Measurements from ENCODE around the gene DKK2.

Gene DKK2, protein sequence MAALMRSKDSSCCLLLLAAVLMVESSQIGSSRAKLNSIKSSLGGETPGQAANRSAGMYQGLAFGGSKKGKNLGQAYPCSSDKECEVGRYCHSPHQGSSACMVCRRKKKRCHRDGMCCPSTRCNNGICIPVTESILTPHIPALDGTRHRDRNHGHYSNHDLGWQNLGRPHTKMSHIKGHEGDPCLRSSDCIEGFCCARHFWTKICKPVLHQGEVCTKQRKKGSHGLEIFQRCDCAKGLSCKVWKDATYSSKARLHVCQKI

DNA sequence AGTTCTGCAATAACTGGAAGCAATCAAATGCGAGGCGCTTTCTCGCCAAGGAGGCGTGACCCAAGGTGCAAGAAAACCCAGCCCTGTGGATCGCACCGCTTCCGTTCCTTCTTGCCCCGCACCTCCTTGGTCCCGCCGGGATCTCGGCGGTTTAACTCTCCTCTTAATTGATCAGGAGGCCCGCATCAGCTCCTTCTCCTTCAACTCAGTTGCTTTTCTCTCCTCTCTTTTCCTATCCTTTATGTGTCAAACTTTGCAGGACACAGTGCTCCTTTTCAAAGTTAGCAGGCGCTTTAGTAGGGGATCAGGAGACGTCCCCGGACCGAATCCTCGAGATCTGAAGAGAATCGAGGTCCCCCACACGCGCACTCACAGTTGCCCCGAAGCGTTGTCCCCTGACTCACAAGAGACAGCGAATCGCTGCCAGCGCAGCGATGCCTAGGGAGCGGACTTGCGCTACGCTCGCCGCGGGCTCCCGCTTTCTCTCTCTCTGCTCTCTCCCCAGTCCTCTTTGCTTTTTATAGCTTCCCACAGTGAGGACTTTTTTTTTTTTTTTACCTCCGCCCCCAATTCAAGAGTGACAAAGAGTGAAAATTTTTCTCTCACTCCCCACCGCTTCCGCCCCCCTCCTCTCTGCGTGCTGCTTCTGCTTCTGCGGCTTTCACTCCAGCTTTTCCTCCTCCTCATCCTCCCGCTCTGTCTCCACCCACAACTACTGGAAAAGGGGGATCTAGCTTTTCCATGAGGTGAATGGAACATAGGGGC, at the start of gene DKK2:
DKK2 (minus strand) TSS at position 495 of the 765 bp plus-strand sequence. CDS start 722 bp downstream, outside the sequence.
- no peak for DNase-seq

DNA sequence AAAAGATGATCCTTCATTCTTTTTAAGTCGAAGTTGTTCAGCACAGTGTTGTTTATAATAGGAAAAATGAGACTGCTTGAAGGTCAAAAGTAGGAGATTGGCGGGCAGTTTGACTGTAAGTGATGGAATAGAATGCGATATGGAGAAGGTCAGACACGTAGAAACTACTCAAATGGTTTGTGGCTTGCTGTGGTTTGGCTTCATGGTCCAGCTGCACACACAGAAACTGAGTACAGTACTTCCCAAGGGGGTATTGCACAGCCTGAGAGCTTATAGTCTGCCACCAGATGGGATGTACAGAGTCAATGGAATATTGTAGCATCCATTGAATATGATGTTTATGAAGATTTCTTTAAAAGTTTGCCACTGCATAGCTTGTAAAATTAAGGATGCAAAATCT, 41.1 kb upstream of the DKK2 start:
- no peak for DNase-seq

GRCh38 chr4:107072836-107073736, 37.0 kb upstream of the DKK2 start:
- DNase-seq: no peak

- DNase-seq: no peak
These were observed 35.0 kb upstream of the DKK2 start for GRCh38 chr4:107071108-107071507.

DNA sequence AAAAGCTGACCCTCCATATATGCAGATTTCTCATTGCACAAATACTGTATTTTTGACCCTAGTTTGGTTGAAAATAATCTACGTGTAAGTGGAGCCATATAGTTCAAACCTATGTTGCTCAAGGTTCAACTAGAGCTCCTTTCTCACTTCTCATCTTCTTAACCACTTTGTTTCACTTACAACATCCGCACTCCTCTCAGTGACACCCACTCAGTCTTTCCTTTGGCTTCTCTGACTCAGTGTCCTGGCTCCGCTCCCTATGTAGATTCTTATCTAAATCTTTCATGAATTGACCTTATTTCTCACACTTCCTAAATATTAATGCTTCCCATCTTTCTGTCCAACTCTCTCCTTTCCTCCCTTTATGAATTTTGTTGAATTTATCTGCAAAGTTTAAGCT, 32.9 kb upstream of the DKK2 start:
- no peak for DNase-seq

- no peak for DNase-seq
These were observed 32.0 kb upstream of the DKK2 start for GRCh38 chr4:107068116-107068515.

DNA sequence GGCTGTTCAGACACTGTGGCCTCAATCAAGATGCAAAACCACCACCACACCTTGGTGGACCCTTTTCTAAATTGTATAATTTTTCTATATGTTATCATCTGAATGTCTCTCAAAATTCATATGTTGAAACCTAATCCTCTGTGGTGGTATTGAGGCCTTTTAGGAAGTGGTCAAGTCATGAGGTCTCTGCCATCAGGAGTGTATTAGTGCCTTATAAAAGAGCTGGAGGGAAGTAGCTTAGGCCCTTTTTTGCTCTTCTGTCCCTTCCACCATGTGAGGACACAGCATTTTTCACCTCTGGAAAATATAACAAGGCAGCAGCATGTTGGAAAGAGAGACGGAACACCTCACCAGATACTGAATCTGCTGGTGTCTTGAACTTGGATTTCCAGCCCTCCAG, 30.5 kb upstream of the DKK2 start:
- no peak for DNase-seq

DNA sequence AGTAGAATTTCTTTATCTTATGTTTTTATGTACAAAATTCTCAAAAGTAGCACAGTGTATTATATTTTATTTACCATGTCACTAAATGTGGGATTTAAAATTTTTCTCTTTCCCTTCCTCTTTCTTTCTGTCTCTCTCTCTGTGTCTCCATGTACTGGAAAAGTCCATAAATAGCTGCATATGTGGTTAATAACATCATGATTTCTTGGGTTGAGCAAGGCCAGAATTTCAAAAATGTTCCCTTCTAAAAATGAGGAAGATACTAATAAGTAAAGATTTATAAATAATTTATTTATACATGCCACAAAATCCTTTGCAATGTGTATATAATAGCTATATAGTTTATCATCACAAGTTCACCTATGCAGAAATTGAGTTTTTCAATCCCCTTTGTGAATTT, 29.1 kb upstream of the DKK2 start:
- DNase-seq: no peak

GRCh38 chr4:107060388-107060787, 24.3 kb upstream of the DKK2 start:
- no peak for DNase-seq

- DNase-seq: no peak
These were observed 22.7 kb upstream of the DKK2 start for GRCh38 chr4:107058828-107059227.

- DNase-seq: no peak
These were observed 14.5 kb upstream of the DKK2 start for GRCh38 chr4:107050525-107051135.

GRCh38 chr4:107046261-107046660, 10.1 kb upstream of the DKK2 start:
- no peak for DNase-seq

DNA sequence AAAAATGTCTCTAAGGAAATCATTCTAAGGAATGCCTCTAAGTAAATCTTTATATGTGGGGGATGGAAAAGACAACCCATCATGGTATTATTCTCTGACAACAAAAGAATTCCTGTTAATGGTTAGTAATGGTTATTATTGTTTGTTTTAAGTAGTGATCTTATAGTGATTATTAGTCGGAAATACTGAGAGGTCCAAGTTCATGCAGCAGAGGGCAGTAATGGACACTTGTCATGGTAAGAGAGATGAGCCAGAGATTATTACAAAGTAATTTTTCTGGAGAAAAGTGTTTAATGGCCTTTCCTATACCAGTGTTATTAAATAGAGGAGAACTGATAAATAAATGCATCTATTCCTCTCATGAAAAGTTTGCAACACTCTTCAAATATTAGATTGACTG, 8.1 kb upstream of the DKK2 start:
- DNase-seq: no peak

DNA sequence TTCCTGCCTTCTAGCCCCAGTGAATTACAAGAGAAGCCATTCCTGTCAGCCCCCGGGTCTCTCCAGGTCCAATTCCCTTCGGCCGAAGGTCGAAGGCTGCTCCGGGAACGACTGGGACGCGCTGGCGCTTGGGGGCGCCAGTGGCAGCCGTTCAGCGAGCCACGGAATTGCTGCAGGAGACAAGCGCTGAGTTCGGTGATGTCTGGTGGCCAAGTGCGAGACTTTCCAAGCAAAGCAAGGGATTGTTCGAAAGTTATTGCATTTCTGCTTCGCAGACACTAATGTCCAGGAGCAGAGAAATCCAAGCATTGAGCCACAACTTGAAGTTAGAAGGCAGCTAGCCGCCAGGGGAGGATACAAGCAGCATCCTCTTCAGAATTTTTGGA, 1.1 kb upstream of the DKK2 start:
- no peak for DNase-seq

DNA sequence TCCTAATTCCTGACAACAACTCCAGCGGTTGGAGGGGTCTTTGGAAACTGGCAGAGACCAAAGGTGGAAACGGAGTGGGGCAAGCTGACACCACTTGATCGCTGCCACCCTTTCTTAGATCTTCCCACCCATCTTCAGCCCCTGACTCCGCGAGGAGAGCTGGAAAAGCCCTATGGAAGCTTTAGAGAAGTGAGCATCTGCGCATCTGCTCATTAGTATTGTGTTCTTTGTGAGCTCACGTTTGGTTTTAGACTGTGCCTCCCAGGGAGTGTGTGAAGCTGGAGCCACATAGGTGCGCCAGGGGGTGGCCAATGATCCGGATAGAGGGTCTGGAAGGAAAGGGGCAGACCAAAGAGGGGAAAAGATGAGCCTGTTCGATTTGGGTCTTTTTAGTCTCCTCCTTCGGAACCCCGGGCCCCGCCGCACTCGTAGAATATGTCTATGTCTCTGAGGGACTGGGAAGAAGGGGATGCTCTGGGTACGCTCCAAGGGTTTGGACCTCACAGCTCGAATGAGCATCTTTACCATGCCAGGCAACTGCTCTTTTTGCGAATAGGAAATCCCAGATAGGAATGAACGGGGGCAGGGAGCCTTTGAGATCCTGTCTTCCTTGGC, 578 bp upstream of the DKK2 start:
- no peak for DNase-seq

DNA sequence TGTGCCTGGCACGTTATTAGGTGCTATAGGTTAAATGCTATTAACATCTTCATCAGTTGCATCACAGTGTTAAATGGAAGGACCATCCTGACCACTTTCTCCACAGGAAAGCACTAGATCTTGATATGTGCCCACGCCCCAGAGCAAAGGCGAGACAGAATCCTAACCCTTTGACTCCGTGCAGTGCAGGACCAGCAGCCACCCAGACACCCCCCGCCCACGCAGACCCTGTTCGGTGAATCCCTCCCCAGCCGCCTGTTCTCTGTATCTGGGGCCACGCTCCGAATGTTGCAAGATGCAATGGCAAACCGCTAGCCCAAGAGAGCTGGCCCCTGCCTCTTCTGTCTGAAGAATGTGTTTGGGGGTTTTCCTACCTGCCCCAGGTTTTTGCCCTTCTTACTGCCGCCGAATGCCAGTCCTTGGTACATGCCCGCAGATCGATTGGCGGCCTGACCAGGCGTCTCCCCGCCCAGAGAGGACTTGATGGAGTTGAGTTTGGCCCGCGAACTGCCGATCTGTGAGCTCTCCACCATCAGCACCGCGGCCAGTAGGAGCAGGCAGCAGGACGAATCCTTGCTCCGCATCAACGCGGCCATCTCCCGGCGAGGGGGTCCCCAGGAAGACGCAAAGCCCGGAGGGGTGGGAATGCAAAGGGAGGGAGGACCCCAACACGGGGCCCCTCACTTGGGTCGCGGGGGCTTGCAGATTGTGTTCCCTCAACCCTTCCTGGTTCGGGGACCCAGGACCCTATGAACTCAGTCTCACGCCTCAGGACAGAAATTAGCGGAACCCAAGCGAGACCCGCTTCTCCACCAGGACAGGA, 906 bp downstream of the DKK2 start:
- DNase-seq: no peak

DNA sequence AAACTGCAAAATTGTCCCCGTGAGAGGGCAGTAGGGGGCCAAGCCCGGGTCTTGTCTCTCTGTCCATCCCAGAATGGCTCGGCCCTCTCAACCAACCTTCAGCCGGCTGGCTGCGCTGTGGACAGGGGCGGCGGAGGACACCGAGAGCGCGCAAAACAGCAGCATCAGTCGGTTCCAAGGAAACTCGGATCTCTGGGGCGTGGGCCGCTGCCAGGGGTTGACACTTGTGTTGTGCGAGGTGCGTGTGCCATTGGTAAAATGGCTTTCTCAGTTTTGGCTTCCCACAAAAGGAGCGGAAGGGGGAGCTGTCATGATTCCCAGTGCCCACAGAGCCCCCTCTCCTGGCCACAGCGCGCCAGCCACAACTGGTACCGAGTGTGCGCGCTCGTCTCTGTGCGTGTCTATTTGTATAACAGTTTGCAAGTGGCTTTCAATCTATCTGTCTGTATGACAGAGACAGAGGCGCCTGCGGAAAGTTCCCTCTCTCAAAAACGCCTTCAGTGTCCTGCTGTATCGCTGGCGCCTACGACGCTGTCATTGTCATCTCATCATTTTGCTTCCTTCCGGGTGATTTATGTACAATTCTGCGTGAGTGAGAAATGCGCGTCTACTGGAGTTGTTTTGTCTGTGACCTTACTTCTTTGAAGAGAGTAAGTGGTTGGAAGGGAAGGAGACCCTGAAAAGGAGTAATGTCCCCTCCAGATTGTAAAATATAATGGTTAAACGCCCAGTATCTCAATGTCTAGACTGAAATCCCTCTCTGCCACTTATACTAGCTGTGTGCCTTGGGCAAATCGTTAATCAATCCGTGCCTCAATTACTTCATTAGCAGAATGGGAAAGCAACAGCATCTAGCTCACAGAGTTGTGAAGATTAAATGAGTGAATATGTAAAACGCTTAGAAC, 1.8 kb downstream of the DKK2 start:
- DNase-seq: no peak

GRCh38 chr4:107027379-107027778, 8.7 kb downstream of the DKK2 start:
- DNase-seq: no peak

GRCh38 chr4:107018344-107018735, 17.8 kb downstream of the DKK2 start:
- DNase-seq: no peak

DNA sequence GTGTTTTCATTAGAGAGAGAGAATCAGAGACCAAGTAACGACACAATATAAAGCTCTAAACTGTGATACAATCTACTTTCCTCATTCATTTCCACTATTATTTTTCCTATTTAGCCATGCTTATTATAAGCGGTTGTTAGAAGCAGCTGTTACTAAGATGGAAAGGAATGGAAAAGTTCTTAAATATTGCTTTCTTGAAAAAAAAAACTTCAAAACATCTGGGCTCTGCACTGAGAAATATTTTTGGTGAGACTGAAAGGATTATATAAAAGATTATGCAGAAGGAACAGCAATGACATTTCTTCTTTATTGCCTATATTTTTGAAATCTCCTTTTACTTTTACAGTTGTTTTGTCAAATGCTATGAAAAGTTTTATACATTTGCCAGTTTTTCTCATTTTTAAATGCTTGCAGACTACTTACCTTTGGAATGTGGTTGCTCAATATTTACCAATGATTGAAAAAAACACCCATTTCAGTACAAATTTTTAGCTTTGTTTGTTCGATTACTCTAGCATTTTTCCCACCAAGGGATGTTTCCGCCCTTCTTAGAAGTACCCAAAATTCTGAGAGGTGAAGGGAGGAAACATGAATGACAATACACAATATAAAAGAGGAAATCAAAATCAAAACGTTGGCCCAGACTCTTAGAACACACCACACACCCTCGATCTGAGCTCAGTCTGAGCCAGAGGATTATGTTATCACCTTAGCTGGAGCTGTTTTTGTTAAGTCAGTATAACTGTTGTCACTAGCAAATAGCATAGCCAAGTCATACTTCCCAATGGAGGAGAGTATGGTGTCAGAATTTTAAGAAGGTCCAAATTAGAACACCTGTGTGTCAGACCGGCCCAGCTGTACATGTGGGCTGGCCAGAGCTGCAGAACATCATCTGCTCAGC, 18.4 kb downstream of the DKK2 start:
- DNase-seq: no peak
